Activated CD8-positive, alpha-beta T cell treated with anti-CD3 and anti-CD28 coated beads, Interleukin-2, amount 10 ng/mL, durations not matched to agents 7 days and 5 days (primary cell): ENCODE measurements around the gene PARD3. TPM values are rescaled to one million over a fixed set of nuclear protein-coding genes. Genes with fewer than 3 reads are reported as not detected.
"Not testable (repeated sequence)": the region's sequence is repeated elsewhere in the genome, so short reads cannot be mapped to it uniquely, and the experiment has no call there.

Source experiments
- ATAC-seq: fragments of 150-1000 bp; cut with Tn5 transposase; one replicate; pipeline ENCODE4 v1.10.0; 2021; ENCODE audit warnings: moderate library complexity
- CTCF ChIA-PET: fragments of 350-600 bp; sonication (Branson Sonifier 250); formaldehyde crosslinking; loops from one replicate; lab custom pipeline; 2021; ENCODE audit warnings: antibody characterized with exemption; lab: Charles Lee
- POLR2A ChIA-PET: fragments of 350-600 bp; sonication (Branson Sonifier 250); formaldehyde crosslinking; loops from one replicate; lab custom pipeline; 2021; ENCODE audit warnings: antibody characterized with exemption; lab: Charles Lee
- DNase-seq: peaks from one replicate; pipeline ENCODE4 v3.0.0-alpha.2; 2020
- H3K27ac Mint-ChIP-seq: one replicate; pipeline ENCODE4 v1.8.0; 2021; ENCODE audit warnings: mild to moderate bottlenecking, mixed read lengths
- H3K27me3 Mint-ChIP-seq: one replicate; pipeline ENCODE4 v1.8.0; 2021; ENCODE audit warnings: low read depth, mixed read lengths
- H3K36me3 Mint-ChIP-seq: one replicate; pipeline ENCODE4 v1.8.0; 2021; ENCODE audit warnings: low read depth, mixed read lengths
- H3K4me1 Mint-ChIP-seq: one replicate; pipeline ENCODE4 v1.8.0; 2021; ENCODE audit warnings: low read depth, mixed read lengths
- H3K4me3 Mint-ChIP-seq: one replicate; pipeline ENCODE4 v1.8.0; 2021; ENCODE audit warnings: mild to moderate bottlenecking, mixed read lengths
- H3K9me3 Mint-ChIP-seq: one replicate; pipeline ENCODE4 v1.8.0; 2022; ENCODE audit warnings: mixed read lengths; ENCODE audit not compliant: insufficient read depth
- total RNA-seq, 2 experiments: library from RNA; stranded (reverse); gene quantifications; one replicate each; pipeline ENCODE4 v1.2.3, GENCODE V29; 2021

Gene PARD3
- total RNA-seq, 2 experiments from 2014 or later: 0.63 to 0.68 TPM

DNA sequence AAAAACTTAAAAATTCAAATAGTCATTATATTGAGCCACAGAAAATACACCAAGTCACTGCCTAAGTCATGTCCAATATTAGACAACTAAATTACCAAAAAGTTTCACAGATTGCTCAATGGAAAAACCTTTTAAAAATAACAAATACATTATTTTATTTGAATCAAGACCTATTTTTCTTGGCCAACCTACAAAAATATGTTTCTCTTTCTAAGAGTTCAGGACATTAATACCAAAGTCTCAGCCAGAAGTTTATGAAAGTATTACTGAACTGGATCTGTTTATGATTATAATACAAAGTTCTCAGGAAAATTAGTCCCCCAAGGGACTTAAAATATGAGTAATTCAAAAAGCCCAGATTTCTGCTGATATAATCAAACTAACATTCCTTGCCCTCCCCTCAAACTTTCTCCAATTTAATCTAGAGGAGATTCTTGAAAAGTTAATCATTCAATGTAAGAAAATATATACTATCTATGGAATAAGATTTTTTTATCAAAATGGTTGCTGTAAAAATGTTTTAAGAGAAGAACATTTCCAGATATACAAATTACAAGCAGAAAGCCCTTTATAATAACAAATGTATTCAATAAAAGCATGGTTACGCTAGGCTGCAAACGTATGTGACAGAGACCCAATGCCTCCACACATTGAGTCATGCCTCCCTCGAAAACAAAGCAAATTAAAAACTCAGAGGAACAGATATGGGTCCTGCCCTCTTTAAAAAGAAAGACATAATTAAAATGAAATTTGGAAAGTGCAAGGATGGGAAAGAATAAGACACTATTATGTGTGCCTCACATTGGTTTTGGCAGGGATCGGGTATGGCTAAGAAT is 381.6 kb downstream of the PARD3 start:
- ATAC-seq (no peak), DNase-seq (no peak)
- Mint-ChIP-seq H3K4me3 (no peak overlapping the region), H3K27ac (no peak overlapping the region), H3K9me3 (no peaks in the 10 kb centered on the region), H3K4me1 (no peaks in the 10 kb centered on the region), H3K27me3 (no peaks in the 10 kb centered on the region), H3K36me3 (no peaks in the 10 kb centered on the region)
- CTCF ChIA-PET: no interaction called here
- POLR2A ChIA-PET: no interaction called here

DNA sequence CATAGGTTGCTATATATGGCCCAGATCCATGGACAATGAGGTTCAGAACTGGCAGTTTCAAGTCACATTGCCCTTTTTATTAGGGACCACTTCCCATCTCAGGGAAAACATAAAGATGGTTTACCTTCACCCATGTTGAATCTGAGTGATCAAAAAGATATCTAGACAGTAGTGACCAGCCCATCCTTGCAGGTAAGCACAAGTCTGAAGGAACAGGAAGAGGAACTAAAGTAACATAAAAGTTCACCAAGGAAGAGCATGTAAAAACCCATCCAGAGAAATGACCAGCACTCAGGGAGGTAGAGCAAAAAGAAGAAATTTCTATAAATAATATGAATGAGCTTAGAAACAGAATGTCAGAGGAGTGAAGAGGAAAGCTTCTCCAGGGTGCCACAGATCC is 382.5 kb downstream of the PARD3 start:
- no peaks in the 10 kb centered on the region for H3K36me3 Mint-ChIP-seq
- DNase-seq: no peak
- no peak overlapping the region for H3K4me3 Mint-ChIP-seq
- POLR2A ChIA-PET: no interaction called here
- H3K9me3 Mint-ChIP-seq: no peaks in the 10 kb centered on the region
- no peaks in the 10 kb centered on the region for H3K27me3 Mint-ChIP-seq
- no peak overlapping the region for H3K27ac Mint-ChIP-seq
- ATAC-seq: no peak
- no peaks in the 10 kb centered on the region for H3K4me1 Mint-ChIP-seq
- CTCF ChIA-PET: no interaction called here

DNA sequence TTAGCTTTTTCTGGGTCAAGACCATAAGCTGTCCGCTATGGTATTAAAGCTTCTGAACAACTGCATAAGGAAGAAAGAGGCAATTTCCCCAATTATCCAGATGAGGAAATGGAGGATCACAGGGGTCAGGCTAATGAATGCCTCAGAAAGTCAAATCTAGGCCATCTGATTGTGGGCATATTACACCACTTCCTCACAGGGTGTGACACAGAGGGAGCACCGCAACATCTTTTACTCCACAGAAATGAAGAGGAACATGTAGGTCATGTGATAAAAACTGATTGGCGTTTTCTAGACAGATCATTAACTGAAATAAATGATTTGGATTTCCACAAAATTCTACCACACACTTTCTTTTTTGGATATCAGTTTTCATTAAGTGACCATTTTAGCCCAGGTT is 384.4 kb downstream of the PARD3 start:
- CTCF ChIA-PET: no interaction called here
- DNase-seq (no peak), ATAC-seq (no peak)
- Mint-ChIP-seq H3K4me3 (no peak overlapping the region), H3K9me3 (no peaks in the 10 kb centered on the region), H3K27ac (no peak overlapping the region), H3K36me3 (no peaks in the 10 kb centered on the region), H3K4me1 (no peaks in the 10 kb centered on the region), H3K27me3 (no peaks in the 10 kb centered on the region)
- POLR2A ChIA-PET: no interaction called here

DNA sequence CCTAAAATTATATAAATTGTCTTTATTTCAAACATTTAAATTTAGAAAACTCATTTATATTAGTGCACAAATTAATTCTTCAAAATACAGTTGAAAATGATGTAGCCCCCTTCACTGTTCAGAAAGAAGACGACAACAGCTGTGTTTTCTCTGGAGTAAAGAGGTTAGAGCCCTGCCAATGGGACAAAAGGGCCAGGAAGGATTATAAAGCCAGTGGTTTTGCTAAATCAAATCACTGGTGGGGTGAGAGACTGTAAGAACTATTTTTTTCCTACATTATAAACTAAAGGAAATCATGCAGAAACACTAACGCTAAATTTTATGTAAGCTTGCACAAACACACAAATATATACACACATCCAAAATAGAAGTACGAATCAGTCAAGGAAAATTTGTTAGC is 386.6 kb downstream of the PARD3 start:
- no peaks in the 10 kb centered on the region for H3K27me3 Mint-ChIP-seq
- no peaks in the 10 kb centered on the region for H3K36me3 Mint-ChIP-seq
- ChIA-PET POLR2A (no interaction called here), CTCF (no interaction called here)
- no peaks in the 10 kb centered on the region for H3K9me3 Mint-ChIP-seq
- DNase-seq (no peak), ATAC-seq (no peak)
- no peaks in the 10 kb centered on the region for H3K4me1 Mint-ChIP-seq
- H3K27ac Mint-ChIP-seq: no peak overlapping the region
- H3K4me3 Mint-ChIP-seq: no peak overlapping the region

DNA sequence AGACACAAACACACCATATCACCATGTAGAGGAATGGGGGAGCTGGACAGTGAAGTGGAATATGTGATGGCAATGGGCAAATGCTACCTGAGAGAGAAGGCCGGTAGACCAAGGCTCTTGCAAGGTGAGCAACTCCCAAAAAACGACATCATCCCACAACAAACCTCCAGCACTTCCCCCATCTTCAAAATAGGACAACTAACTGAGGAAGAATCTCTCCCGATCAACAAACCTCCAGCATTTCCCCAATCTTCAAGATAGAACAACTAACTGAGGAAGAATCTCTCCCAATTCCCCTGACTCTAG is 387.2 kb downstream of the PARD3 start:
- CTCF ChIA-PET: no interaction called here
- DNase-seq (no peak), ATAC-seq (no peak)
- H3K27ac Mint-ChIP-seq: no peak overlapping the region
- H3K36me3 Mint-ChIP-seq: no peaks in the 10 kb centered on the region
- no peaks in the 10 kb centered on the region for H3K27me3 Mint-ChIP-seq
- no peaks in the 10 kb centered on the region for H3K9me3 Mint-ChIP-seq
- no peak overlapping the region for H3K4me3 Mint-ChIP-seq
- H3K4me1 Mint-ChIP-seq: no peaks in the 10 kb centered on the region
- POLR2A ChIA-PET: no interaction called here

DNA sequence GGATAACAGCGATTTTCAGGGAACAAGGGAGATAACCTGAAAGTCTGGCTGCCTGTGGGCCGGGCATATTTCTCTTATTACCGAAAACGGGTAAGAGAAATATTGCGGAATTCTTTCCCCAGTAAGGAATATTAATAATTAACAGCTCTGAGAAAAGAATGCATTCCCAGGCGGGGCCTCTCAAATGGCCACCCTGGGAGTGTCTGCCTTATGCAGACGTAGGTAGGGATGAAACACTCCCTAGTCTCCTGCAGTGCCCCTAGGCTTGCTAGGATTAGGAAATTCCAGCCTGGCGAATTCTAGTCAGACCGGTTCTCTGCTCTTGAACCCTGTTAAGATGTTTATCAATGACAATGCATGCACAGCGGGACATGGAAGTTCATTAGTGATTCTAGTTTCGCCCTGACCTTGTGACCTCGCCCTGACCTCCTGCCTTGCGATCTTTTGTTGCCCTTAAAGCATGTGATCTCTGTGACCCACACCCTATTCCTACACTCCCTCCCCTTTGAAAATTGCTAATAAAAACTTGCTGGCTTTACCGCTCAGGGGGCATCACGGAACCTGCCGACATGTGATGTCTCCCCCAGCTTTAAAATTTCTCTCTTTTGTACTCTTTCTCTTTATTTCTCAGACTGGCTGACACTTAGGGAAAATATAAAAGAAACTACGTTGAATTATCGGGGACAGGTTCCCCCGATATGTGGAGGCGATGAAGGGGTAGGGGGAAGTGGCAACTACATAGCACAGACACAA is 387.8 kb downstream of the PARD3 start:
- H3K27ac Mint-ChIP-seq, ATAC-seq, H3K27me3 Mint-ChIP-seq, DNase-seq, POLR2A ChIA-PET, H3K9me3 Mint-ChIP-seq, H3K4me1 Mint-ChIP-seq, H3K36me3 Mint-ChIP-seq, H3K4me3 Mint-ChIP-seq, CTCF ChIA-PET: not testable (repeated sequence)

DNA sequence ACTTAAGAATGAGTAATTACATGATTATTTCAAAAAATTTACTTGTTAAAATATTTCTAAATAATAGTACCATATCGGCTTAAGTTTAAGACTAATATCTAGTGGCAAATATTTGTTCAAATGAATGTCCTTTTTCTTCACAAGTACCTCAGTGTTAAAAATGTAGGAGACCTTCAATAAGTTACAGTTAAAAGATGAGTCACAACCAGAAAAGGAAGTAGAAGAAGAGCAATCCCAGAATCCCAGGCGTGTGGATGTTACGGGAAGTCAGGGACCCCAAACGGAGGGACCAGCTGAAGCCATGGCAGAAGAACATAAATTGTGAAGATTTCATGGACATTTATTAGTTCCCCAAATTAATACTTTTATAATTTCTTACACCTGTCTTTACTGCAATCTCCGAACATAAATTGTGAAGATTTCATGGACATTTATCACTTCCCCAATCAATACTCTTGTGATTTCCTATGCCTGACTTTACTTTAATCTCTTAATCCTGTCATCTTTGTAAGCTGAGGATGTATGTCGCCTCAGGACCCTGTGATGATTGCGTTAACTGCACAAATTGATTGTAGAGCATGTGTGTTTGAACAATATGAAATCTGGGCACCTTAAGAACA is 388.4 kb downstream of the PARD3 start:
- CTCF ChIA-PET, H3K27me3 Mint-ChIP-seq, POLR2A ChIA-PET, H3K4me3 Mint-ChIP-seq, DNase-seq, ATAC-seq, H3K4me1 Mint-ChIP-seq, H3K36me3 Mint-ChIP-seq, H3K9me3 Mint-ChIP-seq, H3K27ac Mint-ChIP-seq: not testable (repeated sequence)

DNA sequence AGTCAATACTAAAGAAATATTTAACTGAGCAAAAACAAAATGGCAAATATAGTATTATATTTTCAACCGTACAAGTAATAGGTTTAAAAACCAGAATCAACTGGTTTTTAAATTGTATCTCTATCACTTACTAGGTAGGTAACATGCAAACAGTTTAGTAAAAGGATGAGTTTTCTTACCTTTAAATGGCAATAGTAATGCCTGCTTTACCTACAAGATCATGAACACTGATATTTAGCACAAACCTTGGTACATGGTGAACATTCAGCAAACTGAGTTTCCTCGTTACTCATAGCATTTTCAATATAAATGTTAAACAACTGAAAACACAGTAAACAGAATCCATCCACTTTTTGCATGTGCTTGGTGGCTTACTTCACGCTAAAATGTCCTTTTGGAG is 389.1 kb downstream of the PARD3 start:
- no peak for ATAC-seq
- Mint-ChIP-seq H3K36me3 (no peaks in the 10 kb centered on the region), H3K4me3 (no peak overlapping the region), H3K27ac (no peak overlapping the region), H3K27me3 (no peaks in the 10 kb centered on the region), H3K4me1 (no peaks in the 10 kb centered on the region), H3K9me3 (no peaks in the 10 kb centered on the region)
- ChIA-PET CTCF (no interaction called here), POLR2A (no interaction called here)
- no peak for DNase-seq

DNA sequence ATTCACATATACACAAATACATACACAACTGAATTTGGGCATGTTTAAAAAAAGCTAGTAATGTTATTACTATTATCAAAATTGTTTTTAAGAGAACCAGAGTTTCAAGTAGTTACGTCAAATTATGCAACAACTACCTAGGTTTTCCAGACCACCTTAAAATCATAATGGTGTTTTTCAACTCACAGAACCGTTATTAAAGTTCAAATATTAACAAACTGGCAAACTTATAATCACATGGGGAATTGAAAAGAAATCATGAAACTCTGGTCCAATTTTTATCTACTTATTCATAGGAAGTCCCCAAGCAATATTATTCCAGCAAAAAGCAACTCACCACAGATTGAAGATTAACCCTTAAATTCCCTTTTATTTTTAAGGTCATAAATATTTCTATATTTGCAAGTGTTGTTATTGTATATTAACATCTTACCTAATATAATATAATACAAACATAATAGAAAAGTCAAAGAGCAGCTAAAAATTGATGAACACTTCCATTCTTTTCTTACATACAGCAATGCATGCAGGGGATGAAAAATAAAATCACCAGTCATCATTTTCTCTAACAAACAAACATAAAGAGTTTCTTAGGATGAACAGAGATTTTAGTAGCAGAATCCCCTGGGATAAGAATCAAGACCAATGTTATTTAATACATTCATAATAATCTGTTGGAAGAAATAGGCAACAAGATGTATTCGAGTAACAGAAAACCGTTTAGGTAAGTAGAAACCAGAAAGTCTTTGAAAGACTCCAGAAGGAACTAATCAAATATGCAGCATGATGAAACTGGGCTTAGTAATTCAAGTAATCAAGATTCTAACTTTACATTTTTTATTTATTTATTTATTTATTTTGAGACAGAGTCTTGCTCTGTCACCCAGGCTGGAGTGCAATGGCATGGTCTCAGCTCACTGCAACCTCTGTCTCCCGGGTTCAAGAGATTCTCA is 391.1 kb downstream of the PARD3 start:
- ChIA-PET POLR2A (no interaction called here), CTCF (no interaction called here)
- no peaks in the 10 kb centered on the region for H3K36me3 Mint-ChIP-seq
- H3K27me3 Mint-ChIP-seq: no peaks in the 10 kb centered on the region
- no peak for ATAC-seq
- H3K4me3 Mint-ChIP-seq: no peak overlapping the region
- no peaks in the 10 kb centered on the region for H3K9me3 Mint-ChIP-seq
- H3K4me1 Mint-ChIP-seq: no peaks in the 10 kb centered on the region
- DNase-seq: no peak
- H3K27ac Mint-ChIP-seq: no peak overlapping the region

DNA sequence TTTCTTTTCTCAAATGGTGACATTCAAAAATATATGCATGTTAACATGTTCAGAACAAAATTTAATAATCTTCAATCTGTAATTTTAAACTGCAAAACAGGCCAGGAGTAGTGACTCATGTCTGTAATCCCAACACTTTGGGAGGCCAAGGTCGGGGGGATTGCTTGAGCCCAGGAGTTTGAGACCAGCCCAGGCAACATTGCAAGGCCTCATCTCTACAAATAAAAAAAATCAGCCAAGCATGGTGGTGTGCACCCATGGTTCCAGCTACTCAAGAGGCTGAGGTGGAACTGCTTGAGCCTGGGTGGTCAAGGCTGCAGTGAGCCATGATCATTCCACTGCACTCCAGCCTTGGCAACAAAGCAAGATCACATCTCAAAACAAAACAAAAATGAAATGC is 394.3 kb downstream of the PARD3 start:
- ChIA-PET CTCF (no interaction called here), POLR2A (no interaction called here)
- H3K4me3 Mint-ChIP-seq: no peak overlapping the region
- no peak for ATAC-seq
- no peak overlapping the region for H3K27ac Mint-ChIP-seq
- no peaks in the 10 kb centered on the region for H3K9me3 Mint-ChIP-seq
- no peaks in the 10 kb centered on the region for H3K36me3 Mint-ChIP-seq
- no peaks in the 10 kb centered on the region for H3K4me1 Mint-ChIP-seq
- DNase-seq: no peak
- no peaks in the 10 kb centered on the region for H3K27me3 Mint-ChIP-seq

DNA sequence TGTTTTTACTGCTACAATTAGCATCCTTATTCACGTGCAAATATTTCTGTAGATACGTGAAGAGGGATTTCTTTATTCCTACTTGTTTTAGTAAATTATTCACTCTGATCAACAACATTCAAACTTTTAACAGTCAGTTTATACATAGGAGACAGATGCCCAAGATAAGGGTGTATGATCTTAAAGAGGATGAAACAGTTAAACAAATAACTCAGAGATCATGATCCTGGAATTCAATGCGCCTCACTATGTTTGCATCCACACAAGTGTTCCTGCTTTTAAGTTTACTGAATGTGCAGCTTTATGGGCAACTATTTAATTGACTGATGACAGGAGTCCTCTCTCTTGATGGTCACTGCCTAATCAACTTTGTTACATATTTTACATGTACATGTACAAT is 394.8 kb downstream of the PARD3 start:
- no peak for ATAC-seq
- H3K36me3 Mint-ChIP-seq: no peaks in the 10 kb centered on the region

More for the DNA sequence above, 394.8 kb downstream of the PARD3 start:
- POLR2A ChIA-PET: no interaction called here
- no peaks in the 10 kb centered on the region for H3K9me3 Mint-ChIP-seq
- no peaks in the 10 kb centered on the region for H3K27me3 Mint-ChIP-seq
- no peak for DNase-seq
- CTCF ChIA-PET: no interaction called here
- H3K4me3 Mint-ChIP-seq: no peak overlapping the region
- H3K27ac Mint-ChIP-seq: no peak overlapping the region
- no peaks in the 10 kb centered on the region for H3K4me1 Mint-ChIP-seq
